C4-2B (cell line): Measurements from ENCODE around the gene SLC2A5.

ENCODE experiments used
- ZFX ChIP-seq: fragments of 450-650 bp; IDR thresholded peaks from 2 replicates; pipeline ENCODE4 v1.6.1; 2017
- TF ChIP-seq, protein P1 (sequence below): fragments of 450-650 bp; conservative IDR thresholded peaks from 2 replicates; pipeline ENCODE4 v1.5.1; 2017; ENCODE audit warnings: mild to moderate bottlenecking

DNA sequence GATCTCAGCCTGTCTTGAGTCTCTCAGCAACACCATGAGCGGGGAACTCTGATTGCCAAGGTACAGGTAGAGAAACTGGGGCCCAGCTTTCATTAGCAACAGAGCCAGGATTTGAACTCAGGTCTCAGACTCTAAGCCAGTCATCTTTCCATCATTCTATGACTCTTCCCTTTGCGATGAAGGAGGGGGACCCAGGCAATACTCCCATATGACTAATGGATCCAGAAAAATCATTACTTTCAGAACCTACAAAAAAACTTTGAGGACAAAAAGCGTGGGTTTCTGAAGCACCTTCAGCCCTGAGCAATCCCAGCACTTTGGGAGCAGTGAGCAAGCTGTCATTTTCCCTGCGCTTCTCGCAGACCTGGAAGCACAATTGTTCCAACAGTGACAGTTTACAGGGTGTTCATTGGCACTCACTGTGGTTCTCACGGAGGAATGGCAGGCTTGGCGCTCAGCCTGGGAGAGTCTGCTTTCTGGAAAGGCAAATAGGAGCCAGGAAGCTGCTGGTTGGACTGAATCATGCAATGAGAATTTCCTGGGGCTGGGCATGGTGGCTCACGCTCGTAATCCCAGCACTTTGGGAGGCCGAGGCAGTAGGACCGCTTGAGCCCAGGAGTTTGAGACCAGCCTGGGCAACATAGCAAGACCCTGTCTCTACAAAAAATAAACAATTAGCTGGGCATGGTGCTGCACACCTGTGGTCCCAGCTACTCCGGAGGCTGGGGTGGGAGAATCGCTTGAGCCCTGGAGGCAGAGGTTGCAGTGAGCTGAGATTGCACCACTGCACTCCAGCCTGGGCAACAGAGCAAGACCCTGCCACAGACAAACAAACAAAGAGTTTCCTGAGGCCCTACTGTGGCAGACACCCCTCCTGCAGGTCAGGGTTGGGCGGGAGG is 83.3 kb downstream of the SLC2A5 start:
- TF ChIP-seq, protein P1, sequence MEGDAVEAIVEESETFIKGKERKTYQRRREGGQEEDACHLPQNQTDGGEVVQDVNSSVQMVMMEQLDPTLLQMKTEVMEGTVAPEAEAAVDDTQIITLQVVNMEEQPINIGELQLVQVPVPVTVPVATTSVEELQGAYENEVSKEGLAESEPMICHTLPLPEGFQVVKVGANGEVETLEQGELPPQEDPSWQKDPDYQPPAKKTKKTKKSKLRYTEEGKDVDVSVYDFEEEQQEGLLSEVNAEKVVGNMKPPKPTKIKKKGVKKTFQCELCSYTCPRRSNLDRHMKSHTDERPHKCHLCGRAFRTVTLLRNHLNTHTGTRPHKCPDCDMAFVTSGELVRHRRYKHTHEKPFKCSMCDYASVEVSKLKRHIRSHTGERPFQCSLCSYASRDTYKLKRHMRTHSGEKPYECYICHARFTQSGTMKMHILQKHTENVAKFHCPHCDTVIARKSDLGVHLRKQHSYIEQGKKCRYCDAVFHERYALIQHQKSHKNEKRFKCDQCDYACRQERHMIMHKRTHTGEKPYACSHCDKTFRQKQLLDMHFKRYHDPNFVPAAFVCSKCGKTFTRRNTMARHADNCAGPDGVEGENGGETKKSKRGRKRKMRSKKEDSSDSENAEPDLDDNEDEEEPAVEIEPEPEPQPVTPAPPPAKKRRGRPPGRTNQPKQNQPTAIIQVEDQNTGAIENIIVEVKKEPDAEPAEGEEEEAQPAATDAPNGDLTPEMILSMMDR: no peak
- TF ChIP-seq ZFX: no peak
